Lower leg skin (tissue), 3 donors: ENCODE measurements around the gene COL13A1.

Source experiments
- CTCF ChIP-seq, 3 donors: fragments of 450-650 bp; IDR thresholded peaks; one replicate each; pipeline ENCODE4 v1.5.1; 2016; ENCODE audit warnings: antibody characterized with exemption in 3 of 3, mild to moderate bottlenecking in 3 of 3, moderate library complexity in 2 of 3
- POLR2A ChIP-seq, 2 donors: fragments of 450-650 bp; IDR thresholded peaks; one replicate each; pipeline ENCODE4 v1.6.1; 2016 to 2017; ENCODE audit warnings: antibody characterized with exemption in 2 of 2, mild to moderate bottlenecking in 1 of 2, moderate library complexity in 1 of 2

GRCh38 chr10:69840773-69841172, 39.1 kb downstream of the COL13A1 start:
- TF ChIP-seq CTCF (IDR thresholded peaks at IDR 0.05) (no peak), POLR2A (IDR thresholded peaks at IDR 0.05) (no peak)
